IPS-15b (cell line): ENCODE results near the gene DLGAP1.
"Not testable (repeated sequence)": the region's sequence is repeated elsewhere in the genome, so short reads cannot be mapped to it uniquely, and the experiment has no call there.

Experiments
- H3K27me3 ChIP-seq: one replicate; pipeline ENCODE4 v1.6.1; 2013; ENCODE audit warnings: low read length; ENCODE audit not compliant: control insufficient read depth, insufficient read depth
- H3K36me3 ChIP-seq: one replicate; pipeline ENCODE4 v1.6.1; 2013; ENCODE audit warnings: low read length; ENCODE audit not compliant: control insufficient read depth, insufficient read depth
- H3K4me1 ChIP-seq: one replicate; pipeline ENCODE4 v1.6.1; 2013; ENCODE audit warnings: mild to moderate bottlenecking, low read length; ENCODE audit not compliant: control insufficient read depth, insufficient read depth
- H3K4me3 ChIP-seq: one replicate; pipeline ENCODE4 v1.5.1; 2013; ENCODE audit warnings: low read depth, low read length
- H3K9ac ChIP-seq: one replicate; pipeline ENCODE4 v1.6.1; 2013; ENCODE audit warnings: low read depth, mild to moderate bottlenecking, low read length
- H3K9me3 ChIP-seq: one replicate; pipeline ENCODE4 v1.6.1; 2013; ENCODE audit warnings: mild to moderate bottlenecking, low read length; ENCODE audit not compliant: control insufficient read depth, insufficient read depth

The DLGAP1 gene

GRCh38 chr18:3619222-3619621 is 835.9 kb downstream of the DLGAP1 start:
- no peak overlapping the region for H3K9ac ChIP-seq
- H3K4me3 ChIP-seq: no peak overlapping the region
- H3K9me3 ChIP-seq: no peaks in the 10 kb centered on the region
- H3K4me1 ChIP-seq: peaks cover 7% of the 10 kb centered on the region
- H3K36me3 ChIP-seq: no peaks in the 10 kb centered on the region
- no peaks in the 10 kb centered on the region for H3K27me3 ChIP-seq

GRCh38 chr18:3616744-3617143 is 838.4 kb downstream of the DLGAP1 start:
- peaks cover 3% of the 10 kb centered on the region for H3K4me1 ChIP-seq
- no peaks in the 10 kb centered on the region for H3K9me3 ChIP-seq

GRCh38 chr18:3616142-3616541 is 839.0 kb downstream of the DLGAP1 start:
- Histone ChIP-seq H3K9ac (no peak overlapping the region), H3K27me3 (no peaks in the 10 kb centered on the region), H3K4me3 (no peak overlapping the region), H3K9me3 (no peaks in the 10 kb centered on the region), H3K36me3 (no peaks in the 10 kb centered on the region), H3K4me1 (peaks cover 3% of the 10 kb centered on the region)

More at GRCh38 chr18:3616744-3617143, 838.4 kb downstream of the DLGAP1 start:
- Histone ChIP-seq H3K4me3 (no peak overlapping the region), H3K27me3 (no peaks in the 10 kb centered on the region), H3K36me3 (no peaks in the 10 kb centered on the region), H3K9ac (no peak overlapping the region)

- Histone ChIP-seq H3K4me1 (peaks cover 3% of the 10 kb centered on the region), H3K4me3 (no peak overlapping the region), H3K27me3 (no peaks in the 10 kb centered on the region), H3K9ac (no peak overlapping the region), H3K36me3 (no peaks in the 10 kb centered on the region), H3K9me3 (no peaks in the 10 kb centered on the region)
These were observed 839.6 kb downstream of the DLGAP1 start for GRCh38 chr18:3615374-3615985.

- Histone ChIP-seq H3K4me1 (peaks cover 8% of the 10 kb centered on the region), H3K4me3 (no peak overlapping the region), H3K9ac (no peak overlapping the region), H3K36me3 (peaks cover 3% of the 10 kb centered on the region), H3K9me3 (no peaks in the 10 kb centered on the region), H3K27me3 (no peaks in the 10 kb centered on the region)
These were observed 842.8 kb downstream of the DLGAP1 start for GRCh38 chr18:3612315-3612714.

- no peaks in the 10 kb centered on the region for H3K27me3 ChIP-seq
- H3K9me3 ChIP-seq: no peaks in the 10 kb centered on the region
- H3K4me1 ChIP-seq: peaks cover 8% of the 10 kb centered on the region
- no peak overlapping the region for H3K4me3 ChIP-seq
- H3K36me3 ChIP-seq: peaks cover 3% of the 10 kb centered on the region
- no peak overlapping the region for H3K9ac ChIP-seq
These were observed 843.6 kb downstream of the DLGAP1 start for GRCh38 chr18:3611313-3612090.

GRCh38 chr18:3610813-3611212 is 844.3 kb downstream of the DLGAP1 start:
- no peaks in the 10 kb centered on the region for H3K9me3 ChIP-seq
- H3K36me3 ChIP-seq: peaks cover 3% of the 10 kb centered on the region
- H3K27me3 ChIP-seq: no peaks in the 10 kb centered on the region
- no peak overlapping the region for H3K4me3 ChIP-seq
- H3K9ac ChIP-seq: no peak overlapping the region
- H3K4me1 ChIP-seq: peaks cover 11% of the 10 kb centered on the region

- peaks cover 9% of the 10 kb centered on the region for H3K4me1 ChIP-seq
- H3K9ac ChIP-seq: no peak overlapping the region
- H3K4me3 ChIP-seq: no peak overlapping the region
- no peaks in the 10 kb centered on the region for H3K9me3 ChIP-seq
- H3K36me3 ChIP-seq: peaks cover 3% of the 10 kb centered on the region
- H3K27me3 ChIP-seq: no peaks in the 10 kb centered on the region
These were observed 844.9 kb downstream of the DLGAP1 start for GRCh38 chr18:3610188-3610708.

GRCh38 chr18:3608488-3608887 is 846.6 kb downstream of the DLGAP1 start:
- H3K4me1 ChIP-seq: peaks cover 8% of the 10 kb centered on the region
- peaks cover 3% of the 10 kb centered on the region for H3K36me3 ChIP-seq
- no peak overlapping the region for H3K9ac ChIP-seq
- H3K4me3 ChIP-seq: no peak overlapping the region
- no peaks in the 10 kb centered on the region for H3K27me3 ChIP-seq
- no peaks in the 10 kb centered on the region for H3K9me3 ChIP-seq

- not testable (repeated sequence) for H3K9ac ChIP-seq, H3K27me3 ChIP-seq, H3K4me3 ChIP-seq, H3K4me1 ChIP-seq, H3K9me3 ChIP-seq, H3K36me3 ChIP-seq
These were observed 847.0 kb downstream of the DLGAP1 start for GRCh38 chr18:3608099-3608453.

- H3K4me3 ChIP-seq: no peak overlapping the region
- no peak overlapping the region for H3K9ac ChIP-seq
- H3K9me3 ChIP-seq: no peaks in the 10 kb centered on the region
- H3K4me1 ChIP-seq: peaks cover 15% of the 10 kb centered on the region
- H3K27me3 ChIP-seq: no peaks in the 10 kb centered on the region
- peaks cover 3% of the 10 kb centered on the region for H3K36me3 ChIP-seq
These were observed 847.6 kb downstream of the DLGAP1 start for GRCh38 chr18:3607309-3608098.
